BJ (cell line): ENCODE data around the gene FOXP1. TPM values are rescaled to one million over a fixed set of nuclear protein-coding genes. Genes with fewer than 3 reads are reported as not detected.

ENCODE experiments used
- CTCF ChIA-PET: fragments of 350-600 bp; formaldehyde crosslinking; extraction: SDS; loops from one replicate; lab custom pipeline; 2021; ENCODE audit warnings: antibody characterized with exemption, inconsistent platforms; lab: Yijun Ruan, JAX
- POLR2A ChIA-PET: fragments of 300-600 bp; sonication (Branson Sonifier 250); formaldehyde crosslinking; extraction: SDS; loops from one replicate; lab custom pipeline; 2021; ENCODE audit warnings: antibody characterized with exemption; lab: Charles Lee
- DNase-seq: peaks from one replicate; pipeline ENCODE4 v3.0.0-alpha.2; 2011; ENCODE audit warnings: low read depth
- H3K27me3 ChIP-seq: 2 replicates; pipeline ENCODE4 v1.6.0; 2011; ENCODE audit warnings: low read length; ENCODE audit not compliant: control insufficient read depth, insufficient read depth
- H3K36me3 ChIP-seq: 2 replicates; pipeline ENCODE4 v1.5.1; 2011; ENCODE audit warnings: low read length; ENCODE audit not compliant: control insufficient read depth, insufficient read depth
- H3K4me3 ChIP-seq: 2 replicates; pipeline ENCODE4 v1.5.1; 2011; ENCODE audit warnings: low read depth, mild to moderate bottlenecking, control low read depth, low read length
- CTCF ChIP-seq: IDR thresholded peaks from 2 replicates; pipeline ENCODE4 v1.5.1; 2011; ENCODE audit warnings: low read depth, mild to moderate bottlenecking, control low read depth, inconsistent platforms, low read length, moderate library complexity; ENCODE audit not compliant: insufficient read depth
- polyA plus RNA-seq: library from polyadenylated mRNA; depleted of rRNA; stranded (reverse); fragments of >200 nt; gene quantifications from 2 replicates; pipeline ENCODE4 v1.2.3, GENCODE V29; 2011

Gene FOXP1
- polyA plus RNA-seq, 1 experiment = 37.0 TPM

DNA sequence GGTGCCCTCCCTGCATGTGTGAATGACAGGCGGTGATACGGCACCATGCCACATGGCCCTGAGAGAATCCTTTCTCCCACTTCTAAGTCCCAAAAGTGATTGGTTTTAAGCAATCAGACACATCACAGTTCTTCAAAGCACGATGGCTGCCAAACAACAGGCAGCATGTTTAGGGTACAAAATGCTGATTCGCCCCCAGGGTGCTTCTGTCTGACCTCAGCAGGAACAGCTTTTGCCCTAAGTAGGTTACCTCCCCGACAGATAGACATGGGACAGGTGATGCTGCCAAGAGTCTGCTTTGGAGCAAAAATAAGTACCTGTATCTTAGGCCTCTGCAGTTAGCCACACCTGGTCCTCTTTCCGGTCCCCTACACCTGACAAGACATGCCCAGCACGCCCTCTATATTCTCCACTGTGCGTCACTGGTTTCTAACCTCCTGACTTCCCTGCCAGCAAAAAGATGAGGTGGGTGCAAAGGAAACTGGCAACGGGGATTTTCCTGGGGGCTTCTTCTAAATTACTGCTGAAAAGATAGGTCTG is 549.8 kb downstream of the FOXP1 start:
- Histone ChIP-seq H3K36me3 (peaks cover 4% of the 10 kb centered on the region; the same call in 1 of the 2 replicates), H3K4me3 (no peak overlapping the region), H3K27me3 (no peaks in the 10 kb centered on the region)
- ChIA-PET POLR2A (no interaction called here), CTCF (no interaction called here)
- TF ChIP-seq CTCF = no peak
- DNase-seq = no peak

GRCh38 chr3:71031914-71032521 is 551.5 kb downstream of the FOXP1 start:
- no peak for TF ChIP-seq CTCF
- no peaks in the 10 kb centered on the region for H3K27me3 ChIP-seq

DNA sequence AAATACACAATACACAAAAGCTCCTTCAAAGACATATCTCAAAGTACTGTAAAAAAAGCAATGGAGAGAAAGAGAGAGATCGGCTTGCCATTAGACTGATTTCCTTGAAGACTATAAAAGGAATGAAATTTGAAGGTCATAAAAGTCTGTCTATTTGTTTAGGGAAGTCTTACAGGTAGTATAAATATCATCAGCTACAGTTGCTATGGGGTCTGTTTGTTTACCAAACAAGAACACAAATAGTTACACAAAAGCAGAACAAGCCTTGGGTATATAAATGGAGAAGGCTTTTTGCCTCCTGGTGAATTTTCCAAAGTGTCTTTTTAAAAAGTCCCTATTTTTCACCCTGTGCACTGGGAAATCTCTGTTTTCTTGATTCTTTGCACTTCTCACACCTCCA is 552.3 kb downstream of the FOXP1 start:
- Histone ChIP-seq H3K36me3 (peaks cover 4% of the 10 kb centered on the region; the same call in 1 of the 2 replicates), H3K4me3 (no peak overlapping the region), H3K27me3 (no peaks in the 10 kb centered on the region)
- DNase-seq = no peak
- CTCF ChIA-PET = no interaction called here
- TF ChIP-seq CTCF = no peak
- POLR2A ChIA-PET = no interaction called here

More at GRCh38 chr3:71031914-71032521, 551.5 kb downstream of the FOXP1 start:
- H3K36me3 ChIP-seq = peaks cover 4% of the 10 kb centered on the region; the same call in 1 of the 2 replicates
- ChIA-PET POLR2A (no interaction called here), CTCF (interaction anchor here (1.2 kb wide), 2 partner anchors 9 to 14 kb away, joined by 3 to 4 read pairs; no protein-coding TSS in a partner anchor)
- no peak for DNase-seq
- no peak overlapping the region for H3K4me3 ChIP-seq

GRCh38 chr3:71030748-71031147 is 552.8 kb downstream of the FOXP1 start:
- ChIA-PET CTCF (no interaction called here), POLR2A (no interaction called here)
- H3K4me3 ChIP-seq = no peak overlapping the region
- no peak for TF ChIP-seq CTCF
- DNase-seq = no peak
- H3K27me3 ChIP-seq = no peaks in the 10 kb centered on the region
- peaks cover 2% of the 10 kb centered on the region; the same call in 1 of the 2 replicates for H3K36me3 ChIP-seq

DNA sequence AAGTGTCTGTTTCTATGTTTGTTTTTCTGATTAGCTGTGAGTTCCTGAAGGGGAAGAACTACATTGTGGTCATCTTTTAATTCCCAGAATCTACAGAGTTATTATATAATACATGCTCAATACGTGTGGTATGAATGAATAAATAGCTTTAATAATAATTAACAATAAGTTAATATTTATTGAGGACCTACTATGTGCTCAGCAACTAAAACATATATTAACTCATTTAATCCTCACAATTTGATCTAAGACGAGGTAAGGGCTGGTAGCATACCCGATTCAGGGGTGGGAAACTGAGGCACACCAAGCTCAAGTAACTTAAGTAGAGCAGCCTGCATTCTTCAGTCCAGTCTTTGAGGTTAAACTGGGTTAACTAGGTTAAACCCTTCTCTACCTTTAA is 553.8 kb downstream of the FOXP1 start:
- ChIA-PET CTCF (interaction anchor here (0.9 kb wide), 1 partner anchor 13 kb away, joined by 3 read pairs; no protein-coding TSS in a partner anchor), POLR2A (interaction anchor here (0.6 kb wide), 1 partner anchor 48 kb away, joined by 4 read pairs; no protein-coding TSS in a partner anchor)
- peaks cover 2% of the 10 kb centered on the region; the same call in 1 of the 2 replicates for H3K36me3 ChIP-seq

More for the DNA sequence above, 553.8 kb downstream of the FOXP1 start:
- TF ChIP-seq CTCF = no peak
- no peak overlapping the region for H3K4me3 ChIP-seq
- no peaks in the 10 kb centered on the region for H3K27me3 ChIP-seq
- DNase-seq = no peak
